ENCODE results near the gene LRPPRC. TPM values are rescaled to one million over a fixed set of nuclear protein-coding genes. Genes with fewer than 3 reads are reported as not detected.
"Not testable (repeated sequence)": the region's sequence is repeated elsewhere in the genome, so short reads cannot be mapped to it uniquely, and the experiment has no call there.

LRPPRC gene
- polyA plus RNA-seq, 1 experiment: 86.9 TPM

DNA sequence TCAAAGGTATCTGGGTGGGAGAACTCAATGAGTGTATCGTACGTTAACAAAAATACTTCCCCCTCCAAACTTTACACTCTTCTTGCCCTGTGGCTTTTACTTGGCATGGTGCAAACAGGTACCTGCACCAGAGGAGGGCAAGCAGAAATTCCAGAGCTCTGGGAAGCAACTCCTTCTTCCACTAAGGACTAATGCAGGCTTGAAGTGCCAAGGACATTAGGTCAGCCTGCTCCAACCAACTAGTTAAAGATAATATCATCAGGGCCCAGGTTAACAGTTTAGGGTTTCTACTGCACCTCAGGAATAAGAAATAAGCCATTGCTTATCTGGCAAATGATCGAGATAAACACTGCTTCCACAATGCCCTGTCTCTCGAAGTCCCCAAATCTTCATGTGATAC lies 70.4 kb downstream of the LRPPRC start:
- no peaks in the 10 kb centered on the region for H3K9me3 ChIP-seq (ENCODE audit: control insufficient read depth, insufficient read depth, low read length)
- no peaks in the 10 kb centered on the region for H3K27me3 ChIP-seq (ENCODE audit: control insufficient read depth, insufficient read depth, low read length)
- no peak overlapping the region for H3K4me3 ChIP-seq (ENCODE audit: low read depth, low read length)
- ChIA-PET POLR2A (no interaction called here), CTCF (interaction anchor here (1.6 kb wide), 1 partner anchor 27 kb away, joined by 3 read pairs; no protein-coding TSS in a partner anchor)
- no peak for DNase-seq (ENCODE audit: low read depth, low spot score)
- no peak overlapping the region for H3K27ac ChIP-seq (ENCODE audit: low read depth, low read length)
- TF ChIP-seq, protein P1, sequence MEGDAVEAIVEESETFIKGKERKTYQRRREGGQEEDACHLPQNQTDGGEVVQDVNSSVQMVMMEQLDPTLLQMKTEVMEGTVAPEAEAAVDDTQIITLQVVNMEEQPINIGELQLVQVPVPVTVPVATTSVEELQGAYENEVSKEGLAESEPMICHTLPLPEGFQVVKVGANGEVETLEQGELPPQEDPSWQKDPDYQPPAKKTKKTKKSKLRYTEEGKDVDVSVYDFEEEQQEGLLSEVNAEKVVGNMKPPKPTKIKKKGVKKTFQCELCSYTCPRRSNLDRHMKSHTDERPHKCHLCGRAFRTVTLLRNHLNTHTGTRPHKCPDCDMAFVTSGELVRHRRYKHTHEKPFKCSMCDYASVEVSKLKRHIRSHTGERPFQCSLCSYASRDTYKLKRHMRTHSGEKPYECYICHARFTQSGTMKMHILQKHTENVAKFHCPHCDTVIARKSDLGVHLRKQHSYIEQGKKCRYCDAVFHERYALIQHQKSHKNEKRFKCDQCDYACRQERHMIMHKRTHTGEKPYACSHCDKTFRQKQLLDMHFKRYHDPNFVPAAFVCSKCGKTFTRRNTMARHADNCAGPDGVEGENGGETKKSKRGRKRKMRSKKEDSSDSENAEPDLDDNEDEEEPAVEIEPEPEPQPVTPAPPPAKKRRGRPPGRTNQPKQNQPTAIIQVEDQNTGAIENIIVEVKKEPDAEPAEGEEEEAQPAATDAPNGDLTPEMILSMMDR (IDR thresholded peaks at IDR 0.05; ENCODE audit: low read depth, low read length): no peak

DNA sequence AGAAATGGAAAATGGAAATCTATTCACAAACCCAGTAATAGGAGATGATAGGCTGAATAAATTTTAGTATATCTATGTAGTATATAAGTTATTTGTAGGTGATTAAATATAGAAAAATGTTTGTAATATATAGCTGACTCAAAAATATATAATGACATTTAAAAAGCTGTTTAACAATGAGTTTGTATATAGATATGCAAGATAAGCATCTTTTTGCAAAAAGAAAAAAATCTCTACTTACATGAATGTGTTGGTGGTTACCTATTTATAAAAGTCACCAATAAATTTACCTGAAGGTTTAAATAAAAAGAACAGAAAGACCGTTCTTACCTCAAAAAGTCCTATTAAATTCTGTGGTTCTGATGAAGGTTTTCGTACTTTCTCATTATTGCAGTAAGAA lies 71.3 kb downstream of the LRPPRC start:
- POLR2A ChIA-PET: no interaction called here
- Histone ChIP-seq H3K4me3 (ENCODE audit: low read depth, low read length) (no peak overlapping the region), H3K27ac (ENCODE audit: low read depth, low read length) (no peak overlapping the region), H3K27me3 (ENCODE audit: control insufficient read depth, insufficient read depth, low read length) (no peaks in the 10 kb centered on the region), H3K9me3 (ENCODE audit: control insufficient read depth, insufficient read depth, low read length) (no peaks in the 10 kb centered on the region)
- CTCF ChIA-PET: interaction anchor here (1.6 kb wide), 1 partner anchor 28 kb away, joined by 3 read pairs; no protein-coding TSS in a partner anchor
- DNase-seq (ENCODE audit: low read depth, low spot score): no peak
- TF ChIP-seq, protein P1 (IDR thresholded peaks at IDR 0.05; ENCODE audit: low read depth, low read length): no peak

DNA sequence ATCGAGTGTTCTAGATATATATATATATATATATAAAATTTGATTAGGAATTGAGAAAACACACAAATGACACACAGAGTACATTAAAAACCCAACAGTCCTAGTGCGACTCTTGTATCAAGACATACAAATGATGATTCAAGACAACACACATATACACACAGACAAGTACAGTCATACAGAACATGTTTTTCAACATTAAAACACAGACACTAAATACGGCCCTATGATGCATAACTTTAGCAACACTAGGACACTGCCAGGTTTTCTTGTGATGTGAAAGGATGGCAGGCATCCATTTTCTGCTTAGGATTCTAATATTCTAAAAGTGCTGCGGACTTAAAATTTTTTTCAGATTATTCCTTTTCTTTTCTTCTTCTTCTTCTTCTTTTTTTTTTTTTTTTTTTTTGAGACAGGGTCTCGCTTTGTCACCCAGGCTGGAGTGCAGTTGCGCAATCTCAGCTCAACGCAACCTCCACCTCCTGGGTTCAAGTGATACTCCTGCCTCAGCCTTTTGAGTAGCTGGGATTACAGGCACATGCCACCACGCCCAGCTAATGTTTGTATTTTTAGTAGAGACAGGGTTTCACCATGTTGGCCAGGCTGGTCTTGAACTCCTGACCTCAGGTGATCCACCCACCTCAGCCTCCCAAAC lies 84.5 kb downstream of the LRPPRC start:
- H3K9me3 ChIP-seq (ENCODE audit: control insufficient read depth, insufficient read depth, low read length); CTCF ChIA-PET; H3K27ac ChIP-seq (ENCODE audit: low read depth, low read length); DNase-seq (ENCODE audit: low read depth, low spot score); H3K4me3 ChIP-seq (ENCODE audit: low read depth, low read length); POLR2A ChIA-PET; H3K27me3 ChIP-seq (ENCODE audit: control insufficient read depth, insufficient read depth, low read length): not testable (repeated sequence)

DNA sequence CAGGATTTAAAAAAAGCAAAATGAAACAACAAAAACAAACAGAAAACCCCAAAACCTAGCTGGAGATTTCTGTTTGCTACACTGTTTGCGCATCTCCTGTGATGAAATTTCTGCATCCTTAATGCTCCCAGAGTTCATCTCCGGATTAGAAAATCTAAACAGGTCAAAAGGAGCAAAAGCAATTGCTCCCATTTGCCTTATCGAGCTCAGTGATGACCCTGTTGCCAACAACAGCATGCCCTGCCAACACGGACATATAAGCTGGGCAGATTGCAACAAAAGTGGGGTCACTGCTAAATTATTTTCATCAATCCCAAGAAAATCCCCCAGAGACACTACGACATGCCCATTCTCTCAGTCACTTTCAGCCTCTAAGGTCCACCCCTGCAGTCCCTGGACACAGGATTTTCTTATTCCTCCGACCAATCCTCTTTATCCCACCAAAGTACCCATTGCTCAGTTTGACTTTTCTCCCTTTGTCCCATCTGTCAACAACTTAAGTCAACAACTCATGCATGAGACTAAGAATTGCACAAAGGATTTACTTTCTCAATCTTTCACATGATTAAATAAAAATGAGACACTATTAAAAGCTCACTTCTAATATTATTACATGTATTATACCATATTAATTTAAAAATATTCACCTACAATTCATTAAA lies 89.2 kb downstream of the LRPPRC start:
- Histone ChIP-seq H3K4me3 (ENCODE audit: low read depth, low read length) (no peak overlapping the region), H3K27me3 (ENCODE audit: control insufficient read depth, insufficient read depth, low read length) (no peaks in the 10 kb centered on the region), H3K9me3 (ENCODE audit: control insufficient read depth, insufficient read depth, low read length) (no peaks in the 10 kb centered on the region), H3K27ac (ENCODE audit: low read depth, low read length) (no peak overlapping the region)
- ChIA-PET CTCF (interaction anchor here (0.9 to 2.2 kb wide), 3 partner anchors 29 to 301 kb away, joined by 3 to 5 read pairs (median 5); no protein-coding TSS in a partner anchor), POLR2A (no interaction called here)
- TF ChIP-seq, protein P1 (IDR thresholded peaks at IDR 0.05; ENCODE audit: low read depth, low read length): no peak
- DNase-seq (ENCODE audit: low read depth, low spot score): no peak

DNA sequence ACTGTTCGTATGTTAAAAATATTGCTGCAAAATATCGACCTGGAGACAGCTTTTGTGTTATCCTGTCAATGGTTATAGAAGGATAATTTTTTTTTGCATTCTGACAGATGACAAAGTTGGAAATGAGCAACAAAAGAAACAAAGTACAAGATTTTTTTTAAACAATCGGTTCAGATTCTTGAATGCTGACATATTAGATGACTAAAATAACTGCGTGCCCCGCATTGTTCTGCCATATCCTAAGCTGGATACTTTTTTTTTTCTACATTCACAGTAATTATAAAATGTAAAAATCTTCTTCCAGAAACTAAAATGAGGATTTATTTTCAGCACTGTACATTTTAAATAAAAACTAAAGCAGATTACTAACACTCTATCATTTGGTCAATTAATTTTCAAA lies 89.9 kb downstream of the LRPPRC start:
- TF ChIP-seq, protein P1 (IDR thresholded peaks at IDR 0.05; ENCODE audit: low read depth, low read length): no peak
- H3K4me3 ChIP-seq (ENCODE audit: low read depth, low read length): no peak overlapping the region
- H3K9me3 ChIP-seq (ENCODE audit: control insufficient read depth, insufficient read depth, low read length): no peaks in the 10 kb centered on the region
- no peak overlapping the region for H3K27ac ChIP-seq (ENCODE audit: low read depth, low read length)
- DNase-seq (ENCODE audit: low read depth, low spot score): no peak
- CTCF ChIA-PET: interaction anchor here (0.9 to 2.2 kb wide), 2 partner anchors 28 to 138 kb away, joined by 3 to 5 read pairs; no protein-coding TSS in a partner anchor
- POLR2A ChIA-PET: no interaction called here
- no peaks in the 10 kb centered on the region for H3K27me3 ChIP-seq (ENCODE audit: control insufficient read depth, insufficient read depth, low read length)
